ENCODE results near the gene NUP133. TPM values are rescaled to one million over a fixed set of nuclear protein-coding genes. Genes with fewer than 3 reads are reported as not detected.

The NUP133 gene
- total and polyA plus RNA-seq, 7 experiments from 2014 or later, result 19.4 to 45.8 (median 35.8) TPM

DNA sequence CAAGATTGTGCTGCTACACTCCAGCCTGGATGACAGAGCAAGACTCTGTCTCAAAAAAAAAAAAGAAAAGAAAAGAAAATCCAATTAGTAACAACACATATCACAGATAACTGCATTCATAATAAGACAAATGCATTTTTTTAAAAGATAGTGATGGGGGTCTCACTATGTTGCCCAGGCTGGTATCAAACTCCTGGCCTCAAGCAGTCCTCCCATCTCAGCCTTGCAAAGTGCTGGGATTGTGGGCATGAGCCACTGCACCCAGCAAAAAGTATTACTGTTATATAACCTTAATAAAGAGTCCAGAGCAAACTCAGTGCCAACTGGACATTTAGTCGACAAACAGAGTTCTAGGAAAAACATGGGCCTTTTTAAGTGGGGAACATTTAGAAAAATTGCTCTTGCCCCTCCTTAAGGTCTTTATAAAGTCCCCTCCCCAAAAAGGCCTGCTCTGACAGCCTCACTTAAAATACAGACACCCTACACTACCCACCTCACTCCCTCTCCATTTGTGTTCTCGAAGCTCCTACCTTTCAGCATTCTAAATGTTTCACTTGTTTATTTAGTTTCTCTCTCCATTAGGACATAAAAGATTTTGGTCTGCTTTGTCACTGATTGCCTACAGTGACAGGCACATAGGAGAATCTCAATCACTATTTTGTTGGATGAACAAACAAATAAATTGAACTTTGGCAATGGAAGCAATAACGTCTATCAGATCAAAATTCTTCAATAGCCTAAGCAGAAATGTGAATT is 42.8 kb upstream of the NUP133 start:
- peaks cover 0 to 18% (median 6%) of the 10 kb centered on the region in 5 donors for H3K36me3 Mint-ChIP-seq
- no peak for DNase-seq
- no peak overlapping the region for H3K4me3 Mint-ChIP-seq
- ChIA-PET POLR2A (no interaction called here), CTCF (no interaction called here)
- no peak for ATAC-seq
- H3K9me3 ChIP-seq (ENCODE audit: control insufficient read depth in 2 of 3, low read length in 3 of 3), result no peaks in the 10 kb centered on the region
- H3K27ac ChIP-seq (ENCODE audit: low read depth, low read length), result no peak overlapping the region
- no peaks in the 10 kb centered on the region for H3K27me3 Mint-ChIP-seq
- H3K27ac Mint-ChIP-seq, result peak overlapping the region in 1 of 9 donors; percentile 2
- H3K9me3 Mint-ChIP-seq, result no peaks in the 10 kb centered on the region
- H3K4me1 Mint-ChIP-seq, result peaks cover 22 to 52% (median 43%) of the 10 kb centered on the region in 7 donors
- no peaks in the 10 kb centered on the region for H3K4me1 ChIP-seq (ENCODE audit: control insufficient read depth in 2 of 2, insufficient read depth in 2 of 2, low read length in 2 of 2)
- intact Hi-C loops (cut with micrococcal nuclease), result no loop called here
- no peak overlapping the region for H3K4me3 ChIP-seq (ENCODE audit: low read length)
- H3K27me3 ChIP-seq (ENCODE audit: control insufficient read depth in 2 of 2, insufficient read depth in 2 of 2, low read length in 2 of 2), result no peaks in the 10 kb centered on the region
- peaks cover 0 to 14% (median 0%) of the 10 kb centered on the region in 3 experiments for H3K36me3 ChIP-seq (ENCODE audit: control insufficient read depth in 2 of 3, insufficient read depth in 3 of 3, low read length in 3 of 3)

DNA sequence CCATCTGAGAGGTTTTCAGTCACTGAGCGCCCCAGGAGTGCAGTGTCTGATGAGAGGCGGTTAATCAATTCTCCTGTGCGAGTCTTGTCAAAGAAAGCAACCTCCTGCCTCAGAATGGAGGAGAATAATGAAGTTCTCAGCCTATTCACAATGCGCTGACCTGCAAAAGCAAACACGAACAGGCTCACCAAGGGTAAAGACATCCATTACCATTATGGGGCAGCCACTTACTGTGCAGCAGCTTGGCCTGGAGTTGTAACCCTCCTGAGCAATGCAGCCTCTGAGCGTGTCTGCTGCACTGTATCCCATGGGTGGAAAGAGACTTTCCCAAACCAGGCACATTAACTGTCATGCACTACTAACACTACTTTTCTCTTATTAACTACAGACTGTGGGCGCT is 39.4 kb upstream of the NUP133 start:
- Histone ChIP-seq H3K9me3 (ENCODE audit: control insufficient read depth in 2 of 3, low read length in 3 of 3) (no peaks in the 10 kb centered on the region), H3K36me3 (ENCODE audit: control insufficient read depth in 2 of 3, insufficient read depth in 3 of 3, low read length in 3 of 3) (peaks cover 0 to 26% (median 0%) of the 10 kb centered on the region in 3 experiments), H3K4me3 (ENCODE audit: low read length) (no peak overlapping the region), H3K27me3 (ENCODE audit: control insufficient read depth in 2 of 2, insufficient read depth in 2 of 2, low read length in 2 of 2) (no peaks in the 10 kb centered on the region), H3K4me1 (ENCODE audit: control insufficient read depth in 2 of 2, insufficient read depth in 2 of 2, low read length in 2 of 2) (peaks cover 0 to 1% of the 10 kb centered on the region in 2 donors), H3K27ac (ENCODE audit: low read depth, low read length) (no peak overlapping the region)
- POLR2A ChIA-PET, result no interaction called here
- ATAC-seq (no peak), DNase-seq (no peak)
- H3K4me3 Mint-ChIP-seq, result no peak overlapping the region
- H3K27ac Mint-ChIP-seq, result no peak overlapping the region
- no peaks in the 10 kb centered on the region for H3K9me3 Mint-ChIP-seq
- H3K27me3 Mint-ChIP-seq, result no peaks in the 10 kb centered on the region
- peaks cover 8 to 31% (median 26%) of the 10 kb centered on the region in 7 donors for H3K4me1 Mint-ChIP-seq
- peaks cover 6 to 37% (median 28%) of the 10 kb centered on the region in 5 donors for H3K36me3 Mint-ChIP-seq
- CTCF ChIA-PET, result no interaction called here
- intact Hi-C loops (cut with micrococcal nuclease), result no loop called here

- H3K4me3 ChIP-seq (ENCODE audit: low read length), result no peak overlapping the region
- DNase-seq, result no peak
- Mint-ChIP-seq H3K36me3 (peaks cover 7 to 54% (median 36%) of the 10 kb centered on the region in 5 donors), H3K9me3 (no peaks in the 10 kb centered on the region), H3K4me1 (peaks cover 8 to 18% (median 16%) of the 10 kb centered on the region in 7 donors), H3K4me3 (no peak overlapping the region), H3K27me3 (no peaks in the 10 kb centered on the region), H3K27ac (peak overlapping the region in 1 of 9 donors; percentile 4)
- intact Hi-C loops (cut with micrococcal nuclease), result no loop called here
- H3K36me3 ChIP-seq (ENCODE audit: control insufficient read depth in 2 of 3, insufficient read depth in 3 of 3, low read length in 3 of 3), result peaks cover 0 to 38% (median 0%) of the 10 kb centered on the region in 3 experiments
- POLR2A ChIA-PET, result no interaction called here
- CTCF ChIA-PET, result no interaction called here
- H3K27me3 ChIP-seq (ENCODE audit: control insufficient read depth in 2 of 2, insufficient read depth in 2 of 2, low read length in 2 of 2), result no peaks in the 10 kb centered on the region
- peaks cover 0 to 6% of the 10 kb centered on the region in 2 donors for H3K4me1 ChIP-seq (ENCODE audit: control insufficient read depth in 2 of 2, insufficient read depth in 2 of 2, low read length in 2 of 2)
- H3K27ac ChIP-seq (ENCODE audit: low read depth, low read length), result no peak overlapping the region
- no peaks in the 10 kb centered on the region for H3K9me3 ChIP-seq (ENCODE audit: control insufficient read depth in 2 of 3, low read length in 3 of 3)
- ATAC-seq, result no peak
Observed at GRCh38 chr1:229544587-229544986, 36.4 kb upstream of the NUP133 start.

- H3K27ac ChIP-seq (ENCODE audit: low read depth, low read length), result no peak overlapping the region
- H3K27me3 ChIP-seq (ENCODE audit: control insufficient read depth in 2 of 2, insufficient read depth in 2 of 2, low read length in 2 of 2), result no peaks in the 10 kb centered on the region
- Mint-ChIP-seq H3K27me3 (no peaks in the 10 kb centered on the region), H3K27ac (peak overlapping the region in 2 of 9 donors; percentile 2 to 23), H3K9me3 (no peaks in the 10 kb centered on the region), H3K4me1 (peaks cover 8 to 16% (median 15%) of the 10 kb centered on the region in 7 donors), H3K4me3 (no peak overlapping the region), H3K36me3 (peaks cover 10 to 70% (median 60%) of the 10 kb centered on the region in 5 donors)
- ChIA-PET CTCF (no interaction called here), POLR2A (interaction anchor here (0.9 kb wide), 1 partner anchor 24 kb away, joined by 3 read pairs; no protein-coding TSS in a partner anchor)
- no peaks in the 10 kb centered on the region for H3K9me3 ChIP-seq (ENCODE audit: control insufficient read depth in 2 of 3, low read length in 3 of 3)
- H3K36me3 ChIP-seq (ENCODE audit: control insufficient read depth in 2 of 3, insufficient read depth in 3 of 3, low read length in 3 of 3), result peaks cover 0 to 47% (median 5%) of the 10 kb centered on the region in 3 experiments
- H3K4me1 ChIP-seq (ENCODE audit: control insufficient read depth in 2 of 2, insufficient read depth in 2 of 2, low read length in 2 of 2), result peaks cover 0 to 6% of the 10 kb centered on the region in 2 donors
- intact Hi-C loops (cut with micrococcal nuclease), result no loop called here
- no peak for DNase-seq
- ATAC-seq, result no peak
- no peak overlapping the region for H3K4me3 ChIP-seq (ENCODE audit: low read length)
Observed at GRCh38 chr1:229539863-229540506, 31.8 kb upstream of the NUP133 start.

GRCh38 chr1:229538945-229539344 is 30.8 kb upstream of the NUP133 start:
- DNase-seq, result no peak
- no peak overlapping the region for H3K4me3 Mint-ChIP-seq
- Histone ChIP-seq H3K4me1 (ENCODE audit: control insufficient read depth in 2 of 2, insufficient read depth in 2 of 2, low read length in 2 of 2) (peaks cover 0 to 6% of the 10 kb centered on the region in 2 donors), H3K36me3 (ENCODE audit: control insufficient read depth in 2 of 3, insufficient read depth in 3 of 3, low read length in 3 of 3) (peaks cover 0 to 43% (median 5%) of the 10 kb centered on the region in 3 experiments), H3K9me3 (ENCODE audit: control insufficient read depth in 2 of 3, low read length in 3 of 3) (no peaks in the 10 kb centered on the region), H3K4me3 (ENCODE audit: low read length) (no peak overlapping the region), H3K27ac (ENCODE audit: low read depth, low read length) (no peak overlapping the region), H3K27me3 (ENCODE audit: control insufficient read depth in 2 of 2, insufficient read depth in 2 of 2, low read length in 2 of 2) (no peaks in the 10 kb centered on the region)
- H3K27me3 Mint-ChIP-seq, result no peaks in the 10 kb centered on the region
- ChIA-PET POLR2A (interaction anchor here (0.9 kb wide), 1 partner anchor 23 kb away, joined by 3 read pairs; no protein-coding TSS in a partner anchor), CTCF (no interaction called here)
- intact Hi-C loops (cut with micrococcal nuclease), result no loop called here
- H3K27ac Mint-ChIP-seq, result no peak overlapping the region
- H3K4me1 Mint-ChIP-seq, result peaks cover 10 to 16% (median 15%) of the 10 kb centered on the region in 7 donors
- H3K9me3 Mint-ChIP-seq, result no peaks in the 10 kb centered on the region
- ATAC-seq, result no peak
- H3K36me3 Mint-ChIP-seq, result peaks cover 10 to 66% (median 57%) of the 10 kb centered on the region in 5 donors

- no peak for DNase-seq
- ChIA-PET POLR2A (no interaction called here), CTCF (no interaction called here)
- Histone ChIP-seq H3K27me3 (ENCODE audit: control insufficient read depth in 2 of 2, insufficient read depth in 2 of 2, low read length in 2 of 2) (no peaks in the 10 kb centered on the region), H3K9me3 (ENCODE audit: control insufficient read depth in 2 of 3, low read length in 3 of 3) (no peaks in the 10 kb centered on the region), H3K4me1 (ENCODE audit: control insufficient read depth in 2 of 2, insufficient read depth in 2 of 2, low read length in 2 of 2) (peaks cover 0 to 6% of the 10 kb centered on the region in 2 donors), H3K36me3 (ENCODE audit: control insufficient read depth in 2 of 3, insufficient read depth in 3 of 3, low read length in 3 of 3) (peaks cover 0 to 43% (median 5%) of the 10 kb centered on the region in 3 experiments), H3K4me3 (ENCODE audit: low read length) (no peak overlapping the region), H3K27ac (ENCODE audit: low read depth, low read length) (no peak overlapping the region)
- Mint-ChIP-seq H3K4me1 (peaks cover 6 to 11% (median 10%) of the 10 kb centered on the region in 7 donors), H3K27ac (no peak overlapping the region), H3K9me3 (no peaks in the 10 kb centered on the region), H3K36me3 (peaks cover 10 to 66% (median 55%) of the 10 kb centered on the region in 5 donors), H3K27me3 (no peaks in the 10 kb centered on the region), H3K4me3 (no peak overlapping the region)
- no peak for ATAC-seq
- intact Hi-C loops (cut with micrococcal nuclease), result no loop called here
Observed at GRCh38 chr1:229537894-229538293, 29.8 kb upstream of the NUP133 start.
